Bone marrow (tissue), 2 donors: ENCODE data around the gene HSFY2.
"Not testable (repeated sequence)": the region's sequence is repeated elsewhere in the genome, so short reads cannot be mapped to it uniquely, and the experiment has no call there.

ENCODE experiments used
- DNase-seq, 2 donors: peaks; one replicate each; lab custom pipeline; 2025; lab: John Stamatoyannopoulos, UW

HSFY2 gene, protein sequence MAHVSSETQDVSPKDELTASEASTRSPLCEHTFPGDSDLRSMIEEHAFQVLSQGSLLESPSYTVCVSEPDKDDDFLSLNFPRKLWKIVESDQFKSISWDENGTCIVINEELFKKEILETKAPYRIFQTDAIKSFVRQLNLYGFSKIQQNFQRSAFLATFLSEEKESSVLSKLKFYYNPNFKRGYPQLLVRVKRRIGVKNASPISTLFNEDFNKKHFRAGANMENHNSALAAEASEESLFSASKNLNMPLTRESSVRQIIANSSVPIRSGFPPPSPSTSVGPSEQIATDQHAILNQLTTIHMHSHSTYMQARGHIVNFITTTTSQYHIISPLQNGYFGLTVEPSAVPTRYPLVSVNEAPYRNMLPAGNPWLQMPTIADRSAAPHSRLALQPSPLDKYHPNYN

DNA sequence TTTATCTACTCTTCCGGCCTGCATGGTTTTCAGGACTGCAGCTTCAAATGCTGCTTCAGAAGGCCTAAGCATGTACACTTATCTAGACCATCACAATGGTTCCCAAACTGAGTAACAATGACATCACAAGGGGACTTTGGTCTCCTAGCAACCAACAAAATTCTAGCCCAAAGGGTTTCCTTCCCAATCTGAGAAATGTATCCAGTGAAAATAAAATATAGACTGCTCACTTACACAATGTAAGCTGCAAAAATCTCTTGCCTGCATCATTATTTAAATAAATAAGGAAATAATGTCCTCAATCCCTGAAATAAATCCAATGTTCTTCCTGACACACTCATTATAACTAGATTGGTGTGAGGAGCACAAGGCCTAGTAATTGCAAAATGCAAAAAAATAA lies at the start of gene HSFY2:
Gene HSFY2 (minus strand): TSS at position 101 of the 400 bp plus-strand sequence. CDS start 117 bp downstream, outside the sequence.
- DNase-seq: not testable (repeated sequence)

DNA sequence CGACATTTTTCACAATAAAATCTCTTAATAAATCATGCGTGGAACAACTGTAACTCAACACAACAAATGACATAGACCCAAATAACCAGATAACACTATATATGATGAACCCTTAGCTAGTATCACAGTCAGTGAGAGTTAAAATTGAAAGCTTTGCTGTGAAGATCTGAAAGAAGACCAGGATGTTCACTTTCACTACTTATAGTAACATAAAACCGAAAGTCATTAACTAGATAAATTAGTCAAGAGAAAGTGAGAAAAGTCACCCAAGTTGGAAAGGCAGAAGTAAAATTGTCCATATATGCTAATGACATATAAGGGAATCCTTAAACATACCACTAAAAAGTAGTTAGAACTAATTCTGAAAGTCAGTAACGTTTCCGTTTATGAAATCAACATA lies 42.2 kb upstream of the HSFY2 start:
- not testable (repeated sequence) for DNase-seq

DNA sequence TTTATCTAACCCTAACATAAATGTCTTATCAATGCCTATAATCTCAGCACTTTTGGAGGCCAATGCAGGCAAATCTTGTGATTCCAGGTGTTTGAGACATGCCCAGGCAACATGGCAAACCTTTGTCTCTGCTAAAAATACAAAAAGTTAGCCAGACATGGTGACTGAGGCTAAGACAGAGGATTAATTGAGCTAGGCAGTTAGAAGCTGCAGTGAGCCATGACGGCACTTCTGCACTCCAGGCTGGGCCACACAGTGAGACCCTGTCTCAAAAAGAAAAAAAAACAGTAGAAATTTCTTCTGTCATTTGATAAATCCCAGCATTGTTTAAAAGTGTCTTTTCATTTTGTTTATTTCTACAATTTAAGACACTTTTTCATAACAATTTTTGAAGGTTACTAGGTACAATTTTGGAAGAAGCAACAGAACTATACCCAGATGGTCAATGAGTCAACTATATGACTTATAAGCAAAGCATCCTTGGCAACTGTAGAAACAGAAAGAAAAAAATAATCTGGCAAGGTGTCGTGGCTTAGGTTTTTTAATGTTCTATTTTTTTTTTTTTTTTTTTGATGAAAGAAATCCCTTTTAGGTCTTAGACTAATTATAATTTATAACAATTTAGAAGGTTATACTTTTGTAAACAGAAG lies 15.3 kb upstream of the HSFY2 start:
- not testable (repeated sequence) for DNase-seq

DNA sequence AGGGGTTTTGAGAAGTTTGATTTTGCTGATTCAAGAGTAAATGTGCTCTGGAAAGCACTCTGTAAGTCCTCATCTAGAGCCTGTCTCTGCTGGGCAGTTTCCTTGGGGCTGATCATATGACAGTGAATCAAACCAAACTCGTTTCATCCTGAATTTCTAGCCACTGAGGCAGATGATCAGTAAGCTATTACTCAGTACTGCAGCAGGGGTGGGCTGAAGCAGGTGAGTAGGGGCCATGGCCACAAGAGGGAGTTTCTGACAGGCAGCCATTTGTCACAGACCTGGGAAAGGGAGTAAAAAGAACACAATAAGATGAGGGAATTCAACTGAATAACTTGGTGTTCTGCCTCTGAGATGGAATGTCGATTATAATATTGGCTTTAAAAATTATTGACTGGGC lies 19.5 kb downstream of the HSFY2 start:
- DNase-seq: not testable (repeated sequence)

DNA sequence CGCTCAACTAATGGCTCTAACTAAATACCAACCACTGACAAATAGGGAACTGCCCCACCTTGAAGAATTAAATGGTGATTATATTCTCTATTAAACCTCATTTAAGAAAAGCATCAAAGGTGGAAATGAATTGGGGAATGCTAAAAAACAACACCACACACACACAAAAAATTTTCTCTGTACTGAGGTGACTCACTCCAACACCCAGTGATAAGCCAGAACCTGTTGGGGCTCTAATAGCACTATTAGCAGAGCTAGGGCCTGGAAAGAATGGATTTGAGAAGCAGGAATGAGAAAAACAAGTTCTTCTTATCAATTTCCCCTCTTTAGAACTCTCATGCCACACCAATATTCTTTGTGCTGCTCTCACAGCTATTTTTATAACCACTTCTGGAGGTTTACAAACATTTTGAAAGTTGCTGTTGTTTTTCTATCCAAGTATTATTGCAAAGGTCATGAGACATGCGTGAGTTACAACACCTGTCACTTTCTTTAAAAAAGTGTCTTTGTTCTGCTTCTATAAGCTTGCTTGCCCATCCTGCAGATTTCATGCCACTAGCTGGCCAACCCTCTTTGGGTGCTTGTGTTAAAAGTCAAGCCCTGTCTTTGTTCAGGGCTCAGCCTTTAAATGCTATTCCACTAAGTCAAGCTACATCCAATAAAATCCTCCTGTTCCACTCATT lies 20.3 kb downstream of the HSFY2 start:
- not testable (repeated sequence) for DNase-seq

DNA sequence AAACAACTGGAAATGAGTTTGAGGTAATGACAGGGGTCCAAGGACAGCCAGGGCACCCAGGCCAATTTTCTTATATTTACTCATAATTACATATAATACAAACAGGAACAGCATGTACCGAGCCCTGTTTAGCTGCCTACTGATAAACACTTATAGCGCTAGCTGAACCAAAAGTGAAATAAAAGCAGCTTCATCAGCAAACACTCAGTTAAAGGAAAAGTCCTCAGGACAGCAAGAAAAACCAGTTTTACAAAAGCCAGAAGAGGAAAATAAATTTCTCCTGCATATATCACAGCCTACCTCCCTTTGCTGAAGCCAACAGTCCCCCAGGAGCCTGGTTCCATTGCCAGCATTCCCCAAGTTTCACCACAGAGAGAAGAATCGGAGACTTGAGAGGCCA lies 49.8 kb downstream of the HSFY2 start:
- DNase-seq: not testable (repeated sequence)
